GM18907 (cell line): Measurements from ENCODE around the gene FZR1.
A peak's percentile ranks its signal among the peaks of the same experiment; 100 is the strongest.

Experiments used
- ATAC-seq: cut with Tn5 transposase; IDR thresholded peaks from one replicate; pipeline ENCODE4 v1.9.1; 2021; ENCODE audit warnings: mild to moderate bottlenecking, moderate library complexity; ENCODE audit not compliant: unreplicated experiment

Gene FZR1

GRCh38 chr19:3543150-3544057, 37.3 kb downstream of the FZR1 start:
- no peak for ATAC-seq

DNA sequence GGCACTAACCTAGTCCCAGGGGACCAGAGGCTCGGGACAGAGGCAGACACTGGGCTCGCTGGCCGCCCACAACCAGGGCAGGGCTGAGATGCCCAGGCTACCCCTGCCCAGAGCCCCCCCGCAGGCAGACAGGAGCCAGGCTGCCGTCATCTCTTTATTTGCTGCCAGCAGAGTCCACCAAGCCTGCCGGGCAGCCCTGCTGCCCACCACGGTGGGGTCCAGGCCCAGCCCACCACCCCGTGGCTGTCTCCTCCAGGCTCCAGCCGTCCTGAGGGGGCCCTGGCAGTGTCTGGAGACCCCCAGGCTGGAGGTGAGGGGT, 37.9 kb downstream of the FZR1 start:
- ATAC-seq, result no peak

GRCh38 chr19:3544742-3545668, 38.9 kb downstream of the FZR1 start:
- no peak for ATAC-seq

- ATAC-seq, result no peak
Measured at GRCh38 chr19:3545669-3546034, 39.5 kb downstream of the FZR1 start.

- no peak for ATAC-seq
Measured at GRCh38 chr19:3546119-3546518, 40.0 kb downstream of the FZR1 start.

- ATAC-seq, result no peak
Measured at GRCh38 chr19:3547301-3547731, 41.2 kb downstream of the FZR1 start.

- no peak for ATAC-seq
Measured at GRCh38 chr19:3547767-3548282, 41.7 kb downstream of the FZR1 start.

DNA sequence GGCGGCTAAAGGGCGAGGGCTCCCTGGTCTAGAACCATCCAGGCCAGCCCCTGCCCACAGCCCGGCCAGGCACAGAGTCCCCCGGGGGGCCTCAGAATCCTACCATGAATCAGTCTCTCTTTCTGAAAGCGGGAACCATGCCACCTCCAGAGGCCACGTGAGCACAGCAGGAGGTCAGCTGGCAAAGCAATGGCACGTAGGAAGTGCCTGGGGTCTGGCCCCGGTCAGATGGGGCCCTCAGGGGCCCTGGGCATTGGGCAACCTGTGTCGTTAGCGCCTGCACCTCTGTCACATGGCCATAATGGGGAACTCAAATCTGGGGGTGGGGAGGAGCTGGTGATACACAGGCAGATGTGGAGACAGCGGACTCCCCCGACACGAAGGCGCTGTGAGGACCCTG, 42.5 kb downstream of the FZR1 start:
- ATAC-seq, result no peak

GRCh38 chr19:3549816-3550215, 43.7 kb downstream of the FZR1 start:
- no peak for ATAC-seq

DNA sequence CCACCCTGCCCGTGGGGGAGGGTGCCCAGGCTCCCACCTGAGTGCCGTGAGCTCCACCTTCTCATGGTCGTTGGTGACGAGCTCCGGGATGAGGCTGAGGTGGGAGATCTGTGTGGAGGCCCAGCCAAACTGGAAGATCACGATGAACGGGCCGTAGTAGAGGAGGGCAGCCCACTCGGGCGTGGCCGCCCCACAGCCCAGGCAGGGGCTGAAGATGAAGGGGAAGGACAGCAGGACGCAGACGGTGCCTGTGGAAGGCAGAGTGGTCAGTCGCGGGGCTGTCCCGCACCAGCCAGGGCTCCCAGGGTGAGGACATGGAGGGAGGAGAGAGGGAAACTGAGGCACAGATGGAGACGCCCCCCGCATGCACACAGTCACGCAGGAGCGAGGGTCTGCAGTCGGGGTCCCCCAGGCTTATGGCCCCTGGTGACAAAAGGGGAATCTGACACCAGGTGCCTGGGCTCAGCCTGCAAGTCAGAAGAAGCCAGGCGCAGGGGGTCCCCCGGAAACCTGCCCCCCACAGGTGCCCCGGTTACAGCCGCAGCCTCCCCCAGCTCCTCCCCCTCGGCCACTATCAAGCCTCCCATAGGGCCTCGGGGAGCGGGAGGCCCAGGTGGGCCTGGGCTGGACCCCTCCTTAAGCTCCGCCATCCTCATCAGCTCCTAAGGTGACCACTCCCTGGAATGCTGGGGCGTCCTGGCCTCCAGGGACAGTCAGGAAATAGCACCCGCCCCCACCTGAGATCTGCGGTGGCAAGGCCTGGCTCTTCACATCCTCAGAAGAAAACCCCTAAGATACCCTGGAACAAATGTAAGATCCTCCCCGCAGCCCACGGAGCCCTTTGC, 45.1 kb downstream of the FZR1 start:
- ATAC-seq, result no peak

GRCh38 chr19:3551792-3552095, 45.6 kb downstream of the FZR1 start:
- no peak for ATAC-seq

DNA sequence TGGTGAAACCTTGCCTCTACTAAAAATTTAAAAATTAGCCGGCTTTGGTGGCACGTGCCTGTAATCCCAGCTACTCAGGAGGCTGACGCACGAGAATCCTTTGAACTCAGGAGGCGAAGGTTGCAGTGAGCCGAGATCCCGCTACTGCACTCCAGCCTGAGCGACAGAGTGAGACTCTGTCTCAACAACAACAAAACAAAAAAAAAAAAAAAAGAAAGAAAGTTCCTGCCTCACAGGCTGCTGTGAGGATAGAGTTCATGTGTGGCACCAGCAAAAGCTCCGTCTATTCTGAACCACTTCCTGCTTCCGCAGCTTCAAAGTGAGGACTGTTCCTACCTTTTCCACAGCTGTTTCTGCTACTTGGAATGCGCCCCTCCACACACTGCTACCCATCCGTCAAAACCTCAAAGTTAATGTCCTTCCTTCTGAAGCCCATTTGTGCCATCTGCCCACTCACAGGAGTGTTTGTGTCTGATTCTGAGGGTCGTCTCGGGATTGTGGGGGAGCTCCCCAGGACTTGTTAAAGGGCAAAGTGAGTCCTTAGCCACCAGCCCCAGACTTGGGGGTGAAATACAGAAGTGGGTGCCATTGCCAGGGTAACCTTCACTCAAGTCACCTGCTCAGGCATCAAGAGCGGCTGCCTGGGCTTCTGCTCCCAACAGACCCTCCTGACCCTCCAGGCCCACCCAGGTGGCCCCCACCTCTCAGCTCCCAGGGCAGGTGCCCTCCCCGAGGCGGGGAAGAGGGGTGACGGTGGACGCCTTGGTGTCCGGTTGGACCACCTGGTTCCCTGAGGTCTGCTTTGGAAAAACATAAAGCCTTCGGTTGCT, 48.4 kb downstream of the FZR1 start:
- ATAC-seq, result no peak

DNA sequence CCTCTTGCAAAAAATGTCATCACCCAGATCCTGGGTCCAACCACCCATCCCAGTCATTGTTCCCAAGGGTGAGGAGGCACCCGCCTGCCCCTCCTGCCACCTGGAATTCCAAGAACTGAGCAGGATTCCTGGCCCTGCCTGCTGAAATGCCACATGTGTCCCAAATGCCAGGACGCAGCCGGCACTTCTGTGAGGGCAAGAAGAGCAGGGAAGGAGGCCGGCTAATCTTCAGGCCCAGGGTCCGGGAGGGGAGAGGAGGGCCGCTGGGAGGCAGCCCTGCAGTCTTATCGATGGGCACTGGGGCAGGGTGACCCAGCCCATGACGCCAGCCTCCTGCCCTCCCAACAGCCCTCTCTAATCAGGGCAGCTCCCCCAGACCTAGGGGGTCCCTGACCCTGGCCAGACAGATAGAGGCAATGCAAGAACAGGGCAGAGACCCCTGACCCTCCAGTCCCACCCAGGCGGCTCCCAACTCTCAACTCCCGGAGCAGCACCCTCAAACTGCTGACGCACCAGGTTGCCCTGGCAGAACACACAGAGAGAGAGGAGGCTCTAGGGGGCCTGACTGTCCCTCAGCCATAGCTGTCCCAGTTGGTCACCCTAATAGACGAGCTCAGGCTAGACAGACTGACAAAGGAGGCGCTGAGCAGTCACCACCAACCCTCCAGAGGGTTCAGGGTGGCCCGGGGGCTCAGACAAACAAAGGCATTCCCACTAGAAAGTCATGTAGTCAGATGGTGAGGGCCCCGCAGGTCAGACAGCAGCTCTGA, 49.7 kb downstream of the FZR1 start:
- ATAC-seq, result no peak

DNA sequence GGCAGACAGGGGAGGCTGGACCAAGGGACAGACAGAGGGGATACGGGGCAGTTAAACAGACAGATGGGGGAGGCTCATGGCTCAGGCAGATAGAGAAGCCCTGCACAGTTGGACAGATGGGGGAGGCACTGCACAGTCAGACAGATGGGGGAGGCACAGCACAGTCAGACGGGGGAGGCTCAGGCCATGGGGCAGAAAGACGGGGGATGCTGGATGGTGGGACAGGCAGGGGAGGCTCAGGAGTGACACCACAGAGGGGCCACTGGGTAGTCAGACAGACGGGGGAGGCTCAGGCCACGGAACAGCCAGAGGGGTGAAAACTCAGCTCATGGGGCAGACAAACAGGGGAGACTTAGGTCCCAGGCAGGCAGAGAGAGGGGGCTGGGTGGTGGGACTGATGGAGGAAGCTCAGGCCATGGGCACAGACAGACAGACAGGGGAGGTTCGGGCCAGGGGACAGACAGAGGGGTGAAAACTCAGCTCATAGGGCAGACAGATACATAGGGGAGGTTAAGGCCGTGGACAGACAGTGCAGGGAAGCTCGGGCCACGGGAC, 50.4 kb downstream of the FZR1 start:
- ATAC-seq, result no peak

DNA sequence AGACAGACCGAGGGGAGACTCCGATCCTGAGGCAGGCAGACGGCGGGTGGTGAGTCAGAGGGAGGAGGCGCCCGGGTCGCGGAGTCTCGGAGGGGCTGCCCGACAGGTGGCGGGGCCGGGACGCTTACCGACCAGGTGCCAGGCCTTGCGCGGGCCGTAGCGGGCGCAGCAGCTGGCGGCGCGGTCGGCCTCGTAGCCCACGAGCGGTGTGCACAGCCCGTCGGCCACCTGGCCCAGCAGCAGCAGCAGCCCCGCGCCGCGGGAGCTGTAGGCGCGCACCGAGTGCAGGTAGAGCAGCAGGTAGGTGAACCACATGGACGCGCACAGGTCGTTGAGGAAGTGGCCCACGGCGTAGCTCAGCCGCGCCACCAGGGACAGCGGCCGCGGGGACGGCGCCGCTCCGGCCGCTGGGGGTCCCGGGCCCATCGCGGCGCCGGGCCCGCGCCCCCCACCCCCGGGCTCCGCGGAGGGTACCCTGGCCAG, 50.9 kb downstream of the FZR1 start:
- ATAC-seq, result peak; percentile 12

DNA sequence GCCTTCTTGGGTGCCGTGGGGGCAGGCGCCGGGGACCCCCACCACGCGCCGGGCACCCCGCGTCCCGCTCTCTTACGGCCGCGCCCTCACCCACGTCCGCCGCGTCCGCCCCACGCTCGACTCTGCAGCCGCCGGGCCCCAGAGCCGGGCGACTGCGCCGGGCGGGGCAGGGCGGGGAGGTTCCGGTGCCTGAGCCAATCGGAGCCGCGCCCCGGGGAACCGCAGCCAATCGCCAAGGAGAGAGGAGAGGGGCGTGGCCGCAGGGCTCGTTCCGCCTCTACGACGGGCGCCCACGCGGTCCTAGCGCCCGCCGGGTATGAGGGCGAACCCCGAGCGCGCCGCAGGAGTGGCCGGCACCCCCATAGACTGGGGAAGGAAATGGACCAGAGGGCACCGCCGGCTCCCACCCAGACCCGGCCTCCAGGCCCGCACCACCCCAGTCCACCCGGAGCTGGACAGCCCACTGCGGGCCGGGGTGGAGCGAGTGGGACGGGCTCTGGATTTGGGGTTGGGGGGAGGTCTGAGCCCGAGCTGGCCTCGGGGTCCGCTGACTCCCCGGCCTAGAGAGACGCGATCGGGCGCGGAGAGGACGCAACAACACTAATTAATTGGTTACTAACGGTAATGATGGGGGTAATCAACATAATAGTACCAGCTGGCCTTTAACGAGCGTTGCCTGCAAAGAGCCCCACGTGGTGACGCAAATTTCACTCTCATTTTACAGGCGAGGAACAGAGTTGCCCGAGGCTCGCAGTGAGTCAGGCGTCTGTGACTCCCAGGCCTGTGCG, 51.5 kb downstream of the FZR1 start, which contains the start of gene MFSD12:
MFSD12 (minus strand) TSS at position 126 of the 788 bp plus-strand sequence. CDS start 183 bp downstream, outside the sequence.
- peak; percentile 74 for ATAC-seq

DNA sequence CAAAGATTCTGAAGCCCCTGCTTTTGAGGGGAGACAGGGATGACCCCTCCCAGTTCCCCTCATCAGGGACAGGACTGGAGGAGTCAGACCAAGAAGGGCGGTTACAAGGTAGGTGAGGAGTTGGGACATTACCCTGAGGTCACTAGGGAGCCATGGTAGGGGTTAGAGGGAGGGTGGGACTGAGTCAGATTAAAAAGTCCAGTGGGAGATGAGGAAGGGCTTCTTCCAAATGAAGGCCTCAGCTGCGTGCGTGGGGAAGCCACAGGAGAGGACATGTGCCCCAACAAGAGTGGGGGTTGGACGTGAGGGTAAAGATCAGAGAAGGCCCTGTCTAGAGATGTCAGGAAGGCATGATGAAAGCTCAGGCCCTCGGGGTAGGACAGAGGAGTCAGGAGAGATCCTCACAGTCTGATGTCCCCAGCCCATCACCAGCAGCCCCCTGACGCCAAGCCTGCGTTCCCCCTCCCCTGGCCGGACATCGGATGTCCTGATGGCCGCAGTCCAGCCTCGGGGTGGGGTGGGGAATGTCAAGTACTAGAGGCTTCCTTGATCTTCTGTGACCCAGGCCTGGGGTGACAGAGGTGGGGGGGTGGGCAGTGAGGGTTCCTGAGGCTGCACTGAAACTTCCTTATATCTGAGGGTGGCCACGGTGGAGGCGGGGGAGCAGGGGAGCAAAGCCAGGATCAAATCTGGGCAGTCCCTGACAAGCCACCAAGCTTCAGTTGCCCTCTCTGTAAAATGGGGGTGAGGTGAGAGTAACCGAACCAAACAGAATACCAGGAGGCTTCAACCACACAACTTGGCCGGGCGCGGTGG, 57.8 kb downstream of the FZR1 start:
- no peak for ATAC-seq
